Adrenal gland (tissue), 12 donors: ENCODE data around the gene DDAH2. TPM values are rescaled to one million over a fixed set of nuclear protein-coding genes. Genes with fewer than 3 reads are reported as not detected.

ENCODE experiments used
- DNase-seq, 7 donors: peaks; one replicate each; pipeline ENCODE4 v3.0.0-alpha.2; 2019 to 2020
- H3K27ac ChIP-seq, 5 donors: fragments of 200-600 bp; sonication (generic) in 4 of 5; 1 replicate in 3 of 5; 2 replicates in 2 of 5; pipeline versions ENCODE4 v1.5.1 to v1.8.0; 2016 to 2020; ENCODE audit warnings: mild to moderate bottlenecking in 1 of 5
- H3K27me3 ChIP-seq: fragments of 200-600 bp; 2 replicates; pipeline ENCODE4 v1.8.0; 2021
- H3K36me3 ChIP-seq, 2 donors: fragments of 200-600 bp; replicated peaks in 1 of 2; 1 replicate in 1 of 2; 2 replicates in 1 of 2; pipeline versions ENCODE4 v1.5.1 to v1.8.0; 2018 to 2022
- H3K4me1 ChIP-seq, 2 donors: fragments of 200-600 bp; replicated peaks in 1 of 2; 1 replicate in 1 of 2; 2 replicates in 1 of 2; pipeline versions ENCODE4 v1.5.1 to v1.8.0; 2018 to 2021
- H3K4me3 ChIP-seq, 4 donors: fragments of 200-600 bp; sonication (generic) in 3 of 4; one replicate each; pipeline ENCODE4 v1.5.1; 2016 to 2018
- H3K9me3 ChIP-seq, 3 donors: fragments of 200-600 bp; sonication (generic) in 1 of 3; replicated peaks in 1 of 3; 1 replicate in 2 of 3; 2 replicates in 1 of 3; pipeline versions ENCODE4 v1.5.1 to v1.8.0; 2016 to 2021
- CTCF ChIP-seq, 6 experiments: fragments of 450-650 bp in 4 of 6; fragments of 200-600 bp in 2 of 6; sonication (generic) in 1 of 6; IDR thresholded peaks; 1 replicate in 5 of 6; 2 replicates in 1 of 6; pipeline versions ENCODE4 v1.5.1 to v1.8.0; 2016 to 2021; ENCODE audit warnings: antibody characterized with exemption in 6 of 6, mild to moderate bottlenecking in 2 of 6, moderate library complexity in 1 of 6
- POLR2A ChIP-seq, 2 donors: fragments of 450-650 bp; IDR thresholded peaks; one replicate each; pipeline ENCODE4 v1.6.1; 2017; ENCODE audit warnings: antibody characterized with exemption in 2 of 2, mild to moderate bottlenecking in 2 of 2, moderate library complexity in 1 of 2
- WGBS, 4 donors: extraction: QIAGEN DNeasy Blood & Tissue Kit in 2 of 4; methylation state at CpG; one replicate each; pipeline versions ENCODE4 v1.1.5 to v1.1.7; 2013 to 2017; 5-methylcytosine and 5-hydroxymethylcytosine counted together
- intact Hi-C, 2 donors: fragments of 100-400 bp; cut with DNase I; formaldehyde crosslinking; loops; one replicate each; pipeline versions ENCODE4 v1.14.1 to v1.15.0; 2022 to 2023
- polyA plus RNA-seq, 3 donors: library from polyadenylated mRNA; stranded (reverse); fragments of 200-250 nt in 2 of 3; fragments of 350-450 nt in 1 of 3; fragmentation: Illumina TruSeq in 1 of 3; extraction: RNeasy Lipid Tissue Mini Kit (QIAGEN cat#74804) in 1 of 3; gene quantifications; one replicate each; pipeline ENCODE4 v1.2.3, GENCODE V29; 2013 to 2014
- total RNA-seq, 9 donors: library from RNA; depleted of rRNA in 4 of 9; stranded (reverse); fragments of >200 nt in 4 of 9; fragments of 120-200 nt in 1 of 9; fragmentation: NEBNext Ultra II Directional in 1 of 9; extraction: Animal tissue kit (Norgen Biotek cat#: 25700) in 1 of 9; gene quantifications; one replicate each; pipeline versions ENCODE4 v1.1.0 to v1.2.4, GENCODE V29; 2013 to 2023
- donor health status: healthy with polysubstance abuse.
- donor health status: Bipolar disorder and iron deficiency.
- donor health status: DM: yes; HTN: yes; CAD: no.
- donor health status: DM: no; HTN: no; CAD: no.
- donor health status: DM: no; HTN: no; CAD: no.
- donor health status: DM: yes; HTN: yes; CAD: no.

Gene DDAH2
- total and polyA plus RNA-seq, 12 donors: 6.4 to 202 (median 33.1) TPM

GRCh38 chr6:31771992-31772358, 42.9 kb upstream of the DDAH2 start:
- H3K36me3 ChIP-seq: no peaks in the 10 kb centered on the region
- TF ChIP-seq POLR2A (IDR thresholded peaks at IDR 0.05): no peak
- TF ChIP-seq CTCF (IDR thresholded peaks at IDR 0.05): no peak
- DNase-seq: no peak
- 64 to 75% (median 65%) methylated on average over 4 of the region's 4 CpGs for WGBS, 4 donors
- intact Hi-C loops: no loop called here
- H3K27ac ChIP-seq: no peak overlapping the region
- H3K27me3 ChIP-seq: no peaks in the 10 kb centered on the region
- peaks cover 2 to 4% of the 10 kb centered on the region in 2 donors for H3K4me1 ChIP-seq
- H3K9me3 ChIP-seq: no peaks in the 10 kb centered on the region
- H3K4me3 ChIP-seq: no peak overlapping the region

- intact Hi-C loops: no loop called here
- no peak for TF ChIP-seq POLR2A (IDR thresholded peaks at IDR 0.05)
- WGBS, 4 donors: 77 to 94% (median 86%) methylated on average over 2 of the region's 2 CpGs
- no peaks in the 10 kb centered on the region for H3K9me3 ChIP-seq
- H3K4me3 ChIP-seq: no peak overlapping the region
- no peaks in the 10 kb centered on the region for H3K27me3 ChIP-seq
- no peak for DNase-seq
- no peak overlapping the region for H3K27ac ChIP-seq
- no peaks in the 10 kb centered on the region for H3K36me3 ChIP-seq
- no peaks in the 10 kb centered on the region for H3K4me1 ChIP-seq
These were observed 41.8 kb upstream of the DDAH2 start for GRCh38 chr6:31770860-31771259.

GRCh38 chr6:31769684-31770371, 40.7 kb upstream of the DDAH2 start:
- no peaks in the 10 kb centered on the region for H3K36me3 ChIP-seq
- peak; percentile 67 to 90 (median 75) for DNase-seq
- intact Hi-C loops: loop anchor here in 1 of 2 donors (5.0 kb wide), 1 partner anchor 88 kb away; the partner anchor contains the start of gene LY6G5C
- peak; percentile 57 to 75 (median 72) for TF ChIP-seq CTCF (IDR thresholded peaks at IDR 0.05)
- no peak for TF ChIP-seq POLR2A (IDR thresholded peaks at IDR 0.05)
- 53 to 58% (median 55%) methylated on average over 12 of the region's 12 CpGs for WGBS, 4 donors
- H3K4me1 ChIP-seq: no peaks in the 10 kb centered on the region
- H3K27ac ChIP-seq: no peak overlapping the region
- no peak overlapping the region for H3K4me3 ChIP-seq
- no peaks in the 10 kb centered on the region for H3K27me3 ChIP-seq
- no peaks in the 10 kb centered on the region for H3K9me3 ChIP-seq

GRCh38 chr6:31768363-31769257, 39.5 kb upstream of the DDAH2 start:
- intact Hi-C loops: loop anchor here in 1 of 2 donors (5.0 kb wide), 1 partner anchor 86 kb away; the partner anchor contains the start of gene LY6G5C
- no peak for DNase-seq
- H3K27ac ChIP-seq: peak overlapping the region in 1 of 5 donors; percentile 26
- no peaks in the 10 kb centered on the region for H3K27me3 ChIP-seq
- WGBS, 4 donors: 79 to 84% (median 81%) methylated on average over 16 to 18 of the region's 18 CpGs
- no peaks in the 10 kb centered on the region for H3K9me3 ChIP-seq
- no peaks in the 10 kb centered on the region for H3K4me1 ChIP-seq
- no peaks in the 10 kb centered on the region for H3K36me3 ChIP-seq
- H3K4me3 ChIP-seq: no peak overlapping the region
- TF ChIP-seq POLR2A (IDR thresholded peaks at IDR 0.05) (no peak), CTCF (IDR thresholded peaks at IDR 0.05) (no peak)
